Measurements from ENCODE around the gene HSD17B3.
"Not testable (repeated sequence)": the region's sequence is repeated elsewhere in the genome, so short reads cannot be mapped to it uniquely, and the experiment has no call there.

HSD17B3 gene

GRCh38 chr9:96236854-96237550, 65.0 kb downstream of the HSD17B3 start:
- DNase-seq (ENCODE audit: low spot score) = no peak

GRCh38 chr9:96236337-96236736, 65.6 kb downstream of the HSD17B3 start:
- DNase-seq (ENCODE audit: low spot score) = not testable (repeated sequence)

DNA sequence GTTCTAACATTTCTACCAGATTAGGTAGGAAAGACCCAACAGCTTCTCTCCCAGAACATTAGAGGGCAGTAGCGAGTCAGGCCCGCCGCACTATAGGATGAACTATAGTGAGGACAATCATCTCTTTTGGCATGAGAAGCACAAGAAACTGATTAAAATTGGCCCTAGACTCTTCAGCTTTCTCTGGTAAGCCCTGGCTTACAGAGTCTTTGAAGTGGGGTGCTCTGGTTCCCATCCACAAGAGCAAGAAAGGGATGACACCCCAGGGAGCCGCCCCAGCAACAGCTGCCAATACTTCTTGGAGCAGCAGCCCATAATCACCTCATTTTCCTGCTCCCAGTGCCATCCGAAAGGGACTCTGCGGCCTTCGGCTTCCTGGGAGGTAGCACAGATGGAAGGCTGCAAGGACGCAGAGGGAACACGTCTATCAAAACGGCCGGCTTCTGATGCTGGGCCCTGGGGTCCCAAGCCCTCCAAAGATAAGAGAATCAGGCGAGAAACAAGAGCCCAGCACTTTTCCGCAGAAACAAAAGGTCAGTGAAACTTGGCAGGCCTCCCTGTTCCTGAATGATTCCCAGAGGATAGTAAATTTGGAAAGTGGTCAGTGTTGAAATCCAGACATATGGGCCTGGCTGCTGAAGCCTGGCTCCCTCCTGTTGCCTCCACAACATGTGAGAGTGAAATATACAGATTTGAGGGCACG, 69.3 kb downstream of the HSD17B3 start:
- DNase-seq (ENCODE audit: low spot score) = peak; percentile 44

- no peak for DNase-seq (ENCODE audit: low spot score)
Measured at GRCh38 chr9:96232164-96232538, 69.8 kb downstream of the HSD17B3 start.

DNA sequence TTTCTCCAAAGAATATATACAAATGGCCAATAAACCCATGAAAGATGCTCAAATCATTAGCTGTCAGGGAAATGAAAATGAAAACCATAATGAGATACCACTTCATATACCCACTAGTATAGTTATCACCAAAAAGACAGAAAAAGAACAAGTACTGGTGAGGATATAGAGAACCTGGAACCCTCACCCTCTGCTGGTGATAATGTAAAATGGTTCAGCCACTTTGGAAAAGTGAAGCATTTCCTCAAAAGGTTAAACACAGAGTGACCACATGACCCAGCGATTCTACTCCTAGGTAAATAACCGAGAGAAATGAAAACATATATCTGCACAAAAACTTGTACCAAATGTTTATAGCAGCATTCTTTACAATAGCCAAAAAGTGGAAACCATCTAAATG, 72.0 kb downstream of the HSD17B3 start:
- DNase-seq (ENCODE audit: low spot score) = no peak

DNA sequence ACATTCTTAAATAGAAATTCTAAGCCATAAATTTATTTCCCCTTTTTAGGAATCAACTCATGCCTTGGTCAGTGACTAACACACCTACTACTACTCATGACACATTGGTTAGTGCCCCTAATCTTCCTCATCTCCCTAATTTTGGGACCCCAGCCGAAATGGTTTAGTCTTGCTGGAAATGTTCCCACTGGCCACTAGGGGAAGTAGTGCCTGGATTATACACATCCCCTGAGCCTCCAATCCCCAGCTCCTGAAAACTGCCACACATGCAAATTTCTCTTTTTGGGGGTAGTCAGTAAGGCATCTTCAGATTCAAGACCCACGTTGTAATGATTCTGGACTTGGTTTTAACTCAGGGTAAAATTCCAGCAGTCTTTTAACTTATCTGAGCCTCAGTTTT, 79.8 kb downstream of the HSD17B3 start:
- DNase-seq (ENCODE audit: low spot score) = no peak

DNA sequence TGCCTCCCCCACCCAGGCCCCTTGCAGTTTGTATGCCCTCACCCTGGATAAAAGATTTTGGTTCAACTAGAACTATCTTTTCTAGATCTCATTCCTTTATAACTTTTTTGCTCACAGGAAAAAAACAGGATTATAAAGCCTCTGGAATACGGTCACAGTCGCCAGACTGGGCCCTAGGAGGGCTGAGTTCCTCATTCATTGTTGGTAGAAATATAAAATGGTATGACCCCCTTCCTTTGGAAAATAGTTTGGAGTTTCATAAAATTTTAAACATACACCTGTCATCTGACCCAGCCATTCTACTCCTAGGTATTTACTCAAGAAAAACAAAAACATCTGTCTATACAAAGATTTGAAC, 82.1 kb downstream of the HSD17B3 start:
- no peak for DNase-seq (ENCODE audit: low spot score)

- no peak for DNase-seq (ENCODE audit: low spot score)
Measured at GRCh38 chr9:96219026-96219899, 82.7 kb downstream of the HSD17B3 start.

DNA sequence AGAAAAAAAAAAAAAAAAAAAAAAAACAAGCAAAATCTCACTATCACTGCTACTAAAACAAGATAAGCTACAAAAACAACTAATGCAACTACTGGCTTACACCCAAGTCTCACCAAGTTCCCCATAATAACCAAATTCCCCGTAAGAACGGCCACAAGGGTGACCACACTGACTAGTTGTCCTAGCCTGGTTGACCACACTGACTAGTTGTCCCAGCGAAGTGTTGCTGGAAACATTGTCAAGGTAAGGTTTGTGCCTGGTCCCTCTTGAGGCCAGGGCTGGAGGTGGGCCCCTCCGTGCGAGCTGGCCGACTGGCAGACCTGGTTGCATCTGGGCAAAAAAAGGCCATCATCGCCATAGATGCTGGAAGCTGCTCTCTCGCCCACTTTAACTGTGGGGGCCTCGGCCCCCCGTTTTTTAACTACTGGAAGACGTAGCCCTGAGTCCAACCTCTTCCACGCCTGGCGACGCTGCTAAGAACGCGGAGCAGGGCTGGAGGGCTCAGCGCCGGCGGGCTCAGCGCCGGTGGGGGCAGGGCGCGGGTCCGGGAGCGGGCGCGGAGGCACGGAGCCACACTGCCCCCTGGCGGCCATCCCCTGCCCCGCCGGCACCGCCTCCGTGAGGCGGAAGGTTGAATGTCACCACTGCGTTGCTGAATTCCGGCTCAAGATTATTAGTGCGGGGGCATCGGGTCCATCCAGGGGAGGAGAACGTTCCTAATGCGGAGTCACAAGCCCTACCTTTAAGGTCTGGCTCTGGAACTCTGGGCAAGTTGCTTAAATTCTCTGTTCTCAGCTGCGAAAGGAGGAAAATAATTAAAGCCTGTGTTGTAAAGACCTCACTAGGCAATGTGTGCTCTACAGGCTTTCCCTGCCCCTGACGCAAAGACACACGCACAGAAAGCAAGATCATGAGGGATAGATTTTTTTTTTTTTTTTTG, 84.0 kb downstream of the HSD17B3 start:
- DNase-seq (ENCODE audit: low spot score) = peak; percentile 76

DNA sequence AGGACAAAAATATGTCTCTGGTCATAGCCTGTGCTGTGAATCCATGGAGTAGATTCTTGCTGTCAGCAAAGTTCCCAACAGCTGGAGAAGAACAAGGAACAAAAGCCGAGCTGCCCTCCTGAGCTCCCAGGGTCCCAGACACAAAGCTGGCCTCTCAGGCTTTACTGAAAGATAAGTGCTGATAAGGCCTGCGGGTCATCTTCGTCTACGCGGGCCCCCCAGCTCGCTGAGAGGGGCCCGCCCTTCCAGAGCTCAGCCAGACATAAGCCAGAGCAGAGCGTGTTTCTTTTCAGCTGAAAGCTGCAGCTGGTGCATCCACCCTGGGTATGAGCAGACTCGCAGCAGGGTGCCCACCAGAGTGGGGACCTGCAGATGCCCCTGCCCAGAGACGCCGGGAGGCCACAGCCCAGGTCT, 84.7 kb downstream of the HSD17B3 start:
- peak; percentile 93 for DNase-seq (ENCODE audit: low spot score)

DNA sequence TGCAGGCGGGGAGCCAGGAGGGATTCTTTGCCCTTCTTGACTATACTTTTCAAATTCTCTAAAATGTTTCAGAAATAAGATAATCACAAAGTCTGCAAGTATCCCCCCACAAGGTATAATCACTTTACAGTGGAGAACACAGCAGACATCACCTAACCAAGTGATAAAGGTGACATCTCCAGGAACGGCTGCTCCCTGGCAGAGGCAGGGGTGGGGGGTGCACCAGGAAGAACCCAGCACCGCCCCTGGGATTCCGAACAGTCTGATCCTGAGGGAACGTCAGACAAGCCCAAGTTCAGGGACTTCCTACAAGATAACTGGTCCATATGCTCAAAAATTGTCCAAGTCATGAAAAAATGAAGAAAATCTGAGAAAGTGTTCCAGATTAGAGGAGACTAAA, 85.4 kb downstream of the HSD17B3 start:
- DNase-seq (ENCODE audit: low spot score) = no peak

DNA sequence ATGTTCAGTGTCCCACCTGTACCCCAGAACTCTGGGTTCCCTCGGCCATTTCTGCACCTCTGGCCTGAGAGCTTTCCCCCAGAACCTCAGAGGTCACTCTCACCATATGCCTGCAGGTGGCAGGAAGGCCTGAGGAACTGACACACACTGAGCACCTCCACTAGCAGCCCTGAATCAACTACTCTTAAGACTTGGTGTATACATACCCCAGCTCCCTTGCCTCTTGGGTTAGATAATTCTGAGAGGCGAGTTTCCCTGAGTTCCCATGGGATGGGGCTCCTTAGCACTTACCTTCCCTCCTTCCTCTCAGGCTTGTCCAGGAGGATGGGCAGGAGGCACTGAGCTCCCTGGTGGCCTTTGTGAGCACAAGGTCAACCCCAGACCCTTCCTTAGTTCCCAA, 86.1 kb downstream of the HSD17B3 start:
- DNase-seq (ENCODE audit: low spot score) = no peak

DNA sequence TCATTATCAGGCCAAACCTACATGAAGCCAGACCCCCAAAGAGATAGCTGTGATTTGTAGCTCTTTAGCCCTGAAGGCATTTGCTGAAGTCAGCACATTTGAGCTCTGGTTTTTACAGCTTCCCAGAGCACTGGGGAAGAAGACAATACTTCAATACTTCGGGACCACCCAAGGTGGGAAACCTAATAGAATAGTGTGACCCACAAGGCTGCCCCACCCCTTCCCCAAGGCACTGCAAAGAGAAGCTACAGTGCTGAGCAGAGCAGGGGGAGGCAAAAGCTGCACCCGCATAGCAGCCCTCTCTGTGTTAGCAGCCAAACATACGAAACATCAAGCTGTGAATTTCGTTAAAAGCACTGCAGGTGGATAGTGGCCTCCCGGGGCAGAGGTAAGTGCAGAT, 87.3 kb downstream of the HSD17B3 start:
- DNase-seq (ENCODE audit: low spot score) = no peak

DNA sequence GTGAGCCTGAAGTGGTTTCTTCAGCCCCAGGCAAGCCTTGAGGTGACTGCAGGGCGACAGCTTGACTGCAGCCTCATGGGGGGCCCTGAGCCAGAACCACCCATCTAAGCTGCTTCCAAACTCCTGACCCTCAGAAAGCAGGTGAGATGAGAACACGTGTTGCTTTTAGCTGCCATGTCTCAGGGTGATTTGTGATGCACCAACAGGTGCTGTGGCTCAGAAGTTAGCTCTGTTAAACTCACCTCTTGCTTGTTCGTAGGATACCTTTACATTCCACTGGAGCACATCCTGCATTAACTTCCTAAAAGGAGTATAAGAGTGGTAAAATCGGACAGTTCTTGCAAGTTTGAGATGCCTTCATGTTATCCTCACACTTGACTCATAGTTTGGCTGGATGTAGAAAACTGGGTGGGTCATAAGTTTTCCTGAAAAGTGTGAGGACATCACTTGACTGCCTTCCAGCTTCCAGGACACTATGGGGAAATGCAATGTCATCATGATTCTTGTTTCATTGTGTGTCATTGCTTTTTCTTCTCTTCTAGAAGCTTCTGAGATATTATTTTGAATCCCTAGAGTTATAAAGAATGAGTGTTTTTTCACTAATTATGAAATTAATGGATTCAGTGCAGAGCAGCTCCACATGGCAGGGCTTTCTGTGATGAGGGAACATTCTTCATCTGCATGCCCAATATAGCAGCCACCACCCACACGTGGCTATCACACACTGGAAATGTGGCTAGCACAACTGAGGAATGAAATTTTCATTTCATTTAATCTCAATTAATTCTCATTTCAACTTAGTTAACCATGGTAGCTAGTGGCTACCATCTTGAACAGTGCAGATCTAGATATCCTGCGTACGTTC, 92.3 kb downstream of the HSD17B3 start:
- DNase-seq (ENCODE audit: low spot score) = no peak

GRCh38 chr9:96206156-96206751, 95.7 kb downstream of the HSD17B3 start:
- DNase-seq (ENCODE audit: low spot score) = no peak

DNA sequence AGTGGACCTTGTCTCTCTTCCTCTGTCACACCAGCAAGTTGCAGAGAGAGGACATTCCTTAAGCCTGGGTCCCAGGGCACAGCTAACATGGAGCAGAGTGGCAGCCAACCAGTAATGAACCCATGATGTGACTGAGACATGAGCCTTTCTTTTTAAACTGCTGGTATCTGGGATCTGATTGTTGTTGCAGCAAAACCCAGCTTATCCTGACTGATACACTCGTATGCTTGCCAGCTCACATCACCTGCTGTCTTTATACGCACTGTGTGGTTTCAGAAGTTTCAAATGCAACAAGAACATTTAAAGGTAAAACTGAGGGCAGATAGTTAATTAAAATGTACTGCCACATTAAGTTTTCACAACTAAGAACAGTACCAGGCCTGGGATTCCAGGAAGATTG, 97.1 kb downstream of the HSD17B3 start:
- no peak for DNase-seq (ENCODE audit: low spot score)

GRCh38 chr9:96203867-96204501, 98.0 kb downstream of the HSD17B3 start:
- DNase-seq (ENCODE audit: low spot score) = peak; percentile 41

GRCh38 chr9:96202971-96203780, 98.8 kb downstream of the HSD17B3 start:
- no peak for DNase-seq (ENCODE audit: low spot score)

DNA sequence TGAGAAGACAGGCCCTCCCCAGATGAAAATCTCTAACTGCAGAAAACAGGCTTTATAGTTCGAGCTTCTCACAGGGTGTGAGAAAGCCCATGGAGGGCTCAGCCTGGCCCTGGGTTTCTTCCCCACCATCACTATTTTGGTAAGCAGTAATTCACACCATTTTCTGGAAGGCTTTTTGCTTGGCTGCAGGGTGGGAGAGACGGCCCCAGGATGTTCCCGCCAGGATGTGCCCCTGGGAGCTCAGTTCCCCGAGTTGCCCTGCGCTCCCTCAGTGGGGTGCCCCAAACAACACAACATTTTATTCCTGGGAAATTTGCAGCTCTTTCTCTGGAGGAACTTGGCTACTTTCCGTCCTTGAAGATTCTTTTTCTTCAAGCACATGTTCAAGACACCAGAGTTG, 100.8 kb downstream of the HSD17B3 start:
- DNase-seq (ENCODE audit: low spot score) = no peak
